H1 (cell line): ENCODE measurements around the gene S100A14. TPM values are rescaled to one million over a fixed set of nuclear protein-coding genes. Genes with fewer than 3 reads are reported as not detected.

Source experiments
- BACH1 ChIP-seq: IDR thresholded peaks from 2 replicates; pipeline ENCODE4 v1.6.1; 2012; ENCODE audit warnings: low read length, improper control_type of control experiment
- BRCA1 ChIP-seq: IDR thresholded peaks from 2 replicates; pipeline ENCODE4 v1.6.1; 2012; ENCODE audit warnings: low read depth, low read length, improper control_type of control experiment
- CEBPB ChIP-seq: IDR thresholded peaks from 2 replicates; pipeline ENCODE4 v1.6.1; 2012; ENCODE audit warnings: low read depth, low read length
- CTBP2 ChIP-seq: IDR thresholded peaks from 2 replicates; pipeline ENCODE4 v1.7.0; 2011; ENCODE audit warnings: borderline replicate concordance, mild to moderate bottlenecking, moderate library complexity, mixed read lengths, low read length; ENCODE audit not compliant: insufficient read depth, insufficient read length
- CTCF ChIP-seq, 3 experiments: IDR thresholded peaks; 1 replicate in 2 of 3; 2 replicates in 1 of 3; pipeline versions ENCODE4 v1.5.1 to v1.6.1; 2011; ENCODE audit warnings: low read length in 3 of 3, mild to moderate bottlenecking in 3 of 3, inconsistent platforms in 2 of 3, low read depth in 1 of 3, moderate library complexity in 1 of 3; ENCODE audit not compliant: insufficient read depth in 1 of 3; ENCODE audit errors: control extremely low read depth in 1 of 3
- E2F6 ChIP-seq: IDR thresholded peaks from 2 replicates; pipeline ENCODE4 v1.6.1; 2012; ENCODE audit warnings: inconsistent platforms
- FOSL1 ChIP-seq: IDR thresholded peaks from 2 replicates; pipeline ENCODE4 v1.6.1; 2011; ENCODE audit warnings: mild to moderate bottlenecking, low read depth, low read length, moderate library complexity; ENCODE audit not compliant: insufficient read depth
- GABPA ChIP-seq: IDR thresholded peaks from 2 replicates; pipeline ENCODE4 v1.6.1; 2011; ENCODE audit warnings: mild to moderate bottlenecking, low read length, moderate library complexity, borderline replicate concordance; ENCODE audit not compliant: insufficient read depth
- MAX ChIP-seq: IDR thresholded peaks from 2 replicates; pipeline ENCODE4 v1.6.1; 2012; ENCODE audit warnings: inconsistent platforms
- POLR2AphosphoS5 ChIP-seq: IDR thresholded peaks from 2 replicates; pipeline ENCODE4 v1.6.1; 2011; ENCODE audit warnings: low read depth, low read length
- RFX5 ChIP-seq: IDR thresholded peaks from 2 replicates; pipeline ENCODE4 v1.6.1; 2011; ENCODE audit warnings: low read depth, low read length, improper control_type of control experiment, borderline replicate concordance
- RNF2 ChIP-seq: fragments of 200-900, 300-1000 bp; sonication (generic); IDR thresholded peaks from 2 replicates; pipeline ENCODE4 v1.7.1; 2016; ENCODE audit warnings: borderline replicate concordance, low read depth, mild to moderate bottlenecking, antibody characterized with exemption, low read length; ENCODE audit not compliant: poor library complexity, severe bottlenecking; ENCODE audit errors: missing control alignments
- SAP30 ChIP-seq: fragments of 300-600 bp; sonication (generic); IDR thresholded peaks from 2 replicates; pipeline ENCODE4 v1.7.1; 2012; ENCODE audit warnings: low read length, moderate library complexity, mild to moderate bottlenecking, inconsistent platforms; ENCODE audit not compliant: insufficient read depth, insufficient replicate concordance
- SIN3A ChIP-seq, 2 experiments: IDR thresholded peaks in 1 of 2; conservative IDR thresholded peaks in 1 of 2; 2 replicates each; pipeline ENCODE4 v1.6.1; 2011 to 2012; ENCODE audit warnings: low read length in 2 of 2, improper control_type of control experiment in 1 of 2, low read depth in 1 of 2, mild to moderate bottlenecking in 1 of 2
- SP1 ChIP-seq: IDR thresholded peaks from 2 replicates; pipeline ENCODE4 v1.6.1; 2011; ENCODE audit warnings: low read depth, low read length
- SP2 ChIP-seq: IDR thresholded peaks from 2 replicates; pipeline ENCODE4 v1.6.1; 2012; ENCODE audit warnings: mild to moderate bottlenecking, low read length, inconsistent platforms
- SRF ChIP-seq: IDR thresholded peaks from 2 replicates; pipeline ENCODE4 v1.6.1; 2011; ENCODE audit warnings: mild to moderate bottlenecking, low read depth, low read length, moderate library complexity
- SUZ12 ChIP-seq: fragments of 200-600 bp; sonication (generic); IDR thresholded peaks from 2 replicates; pipeline ENCODE4 v1.6.1; 2012; ENCODE audit warnings: mild to moderate bottlenecking, inconsistent platforms, low read length, moderate library complexity, mixed read lengths
- TCF12 ChIP-seq: IDR thresholded peaks from 2 replicates; pipeline ENCODE4 v1.6.1; 2011; ENCODE audit warnings: low read depth, mild to moderate bottlenecking, low read length
- ZNF274 ChIP-seq: IDR thresholded peaks from 2 replicates; pipeline ENCODE4 v1.7.0; 2012; ENCODE audit warnings: low read length, borderline replicate concordance; ENCODE audit errors: extremely low read depth
- polyA plus RNA-seq, 7 experiments: library from polyadenylated mRNA; depleted of rRNA in 3 of 7; stranded (reverse) in 5 of 7; unstranded in 2 of 7; fragments of >200 nt in 5 of 7; fragments of 200-250 nt in 2 of 7; gene quantifications; 1 replicate in 5 of 7; 2 replicates in 1 of 7; 4 replicates in 1 of 7; pipeline versions ENCODE4 v1.2.1 to v1.2.3, GENCODE V29; 2011 to 2013; ENCODE audit warnings: missing spikeins in 2 of 7, mixed read lengths in 2 of 7
- total RNA-seq: library from RNA; stranded (reverse); fragmentation: NEBNext Ultra II Directional; extraction: Animal tissue kit (Norgen Biotek cat#: 25700); gene quantifications from 2 replicates; pipeline ENCODE4 v1.2.1, GENCODE V29; 2021

The S100A14 gene
- total and polyA plus RNA-seq, 2 of the 8 experiments (the other 6 are each of a cell fraction or from before 2014, with no cell fraction given), result 1.4 to 5.3 TPM

GRCh38 chr1:153658400-153659174, 42.5 kb upstream of the S100A14 start, which contains the start of gene SNAPIN (continued):
- peak; percentile 38 for TF ChIP-seq CTBP2
- peak; percentile 79 for TF ChIP-seq SAP30
- TF ChIP-seq SP1, result peak; percentile 38; the same call in 1 of the 2 replicates
- no peak; the same call in 1 of the 2 replicates for TF ChIP-seq POLR2AphosphoS5
- TF ChIP-seq RNF2, result no peak
- peak; percentile 4; the same call in 1 of the 2 replicates for TF ChIP-seq E2F6
- TF ChIP-seq ZNF274, result no peak
- TF ChIP-seq GABPA, result no peak
- peak in 1 of 2 experiments; percentile 43; a peak in 1 of 4 replicates for TF ChIP-seq SIN3A (conservative IDR thresholded peaks at IDR 0.05 in 1 of 2, IDR thresholded peaks at IDR 0.05 in 1 of 2; ENCODE audit: low read depth in 1 of 2, low read length in 2 of 2)
- no peak for TF ChIP-seq SUZ12
- no peak for TF ChIP-seq FOSL1
- no peak for TF ChIP-seq SP2
- no peak for TF ChIP-seq BRCA1
- no peak for TF ChIP-seq BACH1
- no peak for TF ChIP-seq TCF12
- TF ChIP-seq CTCF (IDR thresholded peaks at IDR 0.05; ENCODE audit: control extremely low read depth in 1 of 3, insufficient read depth in 1 of 3, low read depth in 1 of 3, low read length in 3 of 3), result peak in 2 of 3 experiments; percentile 4 to 6; a peak in 2 of 4 replicates
- TF ChIP-seq CEBPB, result no peak
- no peak for TF ChIP-seq MAX
- no peak for TF ChIP-seq SRF
- no peak for TF ChIP-seq RFX5
